T-helper 2 cell (primary cell): Measurements from ENCODE around the gene MFAP3L.
A peak's percentile ranks its signal among the peaks of the same experiment; 100 is the strongest.
"Not testable (repeated sequence)": the region's sequence is repeated elsewhere in the genome, so short reads cannot be mapped to it uniquely, and the experiment has no call there.

Experiments used
- DNase-seq, 5 experiments: peaks; one replicate each; pipeline versions ENCODE4 v3.0.0 to v3.0.0-alpha.2; 2012 to 2022

The MFAP3L gene

DNA sequence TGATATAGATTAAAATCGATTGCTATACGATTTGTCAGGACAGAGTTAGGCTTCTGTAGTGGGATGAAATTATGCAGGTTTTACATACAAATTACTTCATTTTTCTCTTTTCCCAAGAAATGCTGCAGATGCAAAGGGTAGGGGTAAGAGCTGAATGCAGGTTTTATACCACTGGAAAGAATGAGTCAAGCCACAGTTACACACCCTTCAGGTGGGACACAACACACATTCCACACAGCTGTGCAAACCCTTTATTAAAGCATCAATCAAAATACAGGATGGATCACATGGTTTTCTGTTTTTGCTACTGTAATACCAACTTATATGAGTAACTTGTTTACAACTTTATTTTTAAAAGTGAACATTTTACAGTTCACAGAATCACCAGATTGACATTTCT is 39.8 kb downstream of the MFAP3L start:
- DNase-seq: no peak

DNA sequence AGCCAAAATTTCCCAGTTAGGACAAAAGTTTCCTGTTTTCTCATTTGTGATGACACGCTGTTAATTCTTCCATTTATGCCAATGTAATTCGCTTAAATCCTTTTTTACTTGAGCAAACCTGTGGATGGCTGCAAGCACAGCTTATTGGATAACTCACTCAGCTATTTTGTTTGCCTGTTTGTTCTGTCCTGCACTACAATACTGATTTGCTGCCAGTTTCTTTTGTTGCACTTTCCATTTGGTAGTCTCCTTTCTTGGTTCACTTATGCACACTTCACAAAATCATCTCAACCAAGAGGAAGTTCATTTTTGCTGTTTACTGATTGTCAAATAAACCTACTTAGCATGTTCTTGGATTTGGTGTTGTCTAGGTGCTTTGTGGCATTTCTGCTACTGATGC is 40.3 kb downstream of the MFAP3L start:
- no peak for DNase-seq

- DNase-seq: no peak
Measured at GRCh38 chr4:169984745-169985144, 41.5 kb downstream of the MFAP3L start.

- DNase-seq: no peak
Measured at GRCh38 chr4:169984173-169984572, 42.0 kb downstream of the MFAP3L start.

GRCh38 chr4:169976951-169977350 is 49.2 kb downstream of the MFAP3L start:
- no peak for DNase-seq

DNA sequence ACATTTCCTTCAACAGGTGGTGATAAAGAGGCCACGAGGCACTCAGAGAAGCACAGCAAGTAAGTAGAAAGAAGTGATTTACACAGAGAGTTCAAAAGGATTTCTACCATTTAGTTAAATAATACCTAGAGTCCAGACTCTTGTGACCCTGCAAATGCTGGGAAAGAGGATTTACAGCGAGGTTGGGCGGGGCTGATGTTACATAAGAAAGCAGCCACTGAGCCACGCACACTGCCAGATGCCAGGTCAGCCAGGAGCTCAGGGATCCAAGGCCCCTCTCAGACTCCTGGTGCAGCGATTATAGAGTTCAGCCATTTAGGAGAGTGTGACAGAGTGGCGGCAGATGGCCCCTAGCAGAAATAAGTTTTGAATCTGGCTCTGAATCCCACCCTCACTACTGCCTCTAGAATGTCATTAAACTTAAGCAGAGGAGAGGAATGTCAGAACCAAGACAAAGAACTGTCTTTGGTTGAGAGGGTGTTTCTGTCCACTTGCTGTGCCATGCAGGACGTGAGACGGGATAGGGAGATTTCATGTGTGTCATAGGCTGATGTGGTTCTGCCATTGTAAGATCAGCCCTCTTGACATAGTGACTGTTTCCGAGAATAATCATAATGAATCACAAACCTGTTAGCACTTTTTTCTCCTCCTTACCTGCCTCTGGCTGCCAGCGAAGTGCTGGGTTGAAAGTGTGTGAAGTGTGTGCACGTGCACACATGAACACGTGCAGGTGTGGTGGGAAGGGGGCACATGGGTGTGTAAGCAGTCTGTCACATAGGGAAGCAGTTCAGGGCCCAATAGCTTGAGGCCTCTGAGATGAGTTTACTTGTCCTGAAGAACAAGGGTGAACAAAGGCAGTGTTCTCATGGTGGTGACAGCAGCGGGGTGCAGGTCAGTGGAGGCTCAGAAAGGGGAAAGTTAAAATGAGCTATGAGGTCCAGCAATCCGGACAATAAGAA is 50.1 kb downstream of the MFAP3L start:
- no peak for DNase-seq

- DNase-seq: no peak
Measured at GRCh38 chr4:169975131-169975837, 50.9 kb downstream of the MFAP3L start.

DNA sequence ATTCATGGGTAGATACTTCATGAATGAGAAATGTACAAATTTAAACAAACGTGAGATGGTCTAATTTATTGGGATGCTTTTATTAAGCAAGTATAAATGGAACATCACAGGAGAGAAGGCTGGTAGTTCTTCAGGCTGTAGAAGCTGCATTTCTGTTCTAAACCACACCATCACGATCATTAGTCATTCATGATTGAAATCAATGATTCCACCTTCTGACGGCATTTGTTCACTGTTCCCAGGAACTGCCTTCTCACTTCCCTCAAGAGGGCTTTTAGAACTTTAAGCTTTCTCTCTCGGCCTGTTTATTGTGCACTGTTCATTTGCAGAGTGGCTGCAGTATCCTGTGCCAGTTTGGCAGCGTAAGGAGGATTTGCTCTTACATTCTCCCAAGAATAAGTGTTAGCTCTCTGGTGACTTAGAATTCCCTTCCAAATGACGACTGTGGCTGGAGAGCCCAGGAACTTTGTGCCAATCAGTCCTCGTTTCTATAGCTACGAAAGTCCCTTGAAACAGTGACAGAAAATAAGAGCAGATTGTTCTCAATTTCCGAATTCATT is 54.7 kb downstream of the MFAP3L start:
- DNase-seq: no peak

- peak in 1 of 5 experiments; percentile 18 for DNase-seq
Measured at GRCh38 chr4:169968999-169969398, 57.2 kb downstream of the MFAP3L start.

DNA sequence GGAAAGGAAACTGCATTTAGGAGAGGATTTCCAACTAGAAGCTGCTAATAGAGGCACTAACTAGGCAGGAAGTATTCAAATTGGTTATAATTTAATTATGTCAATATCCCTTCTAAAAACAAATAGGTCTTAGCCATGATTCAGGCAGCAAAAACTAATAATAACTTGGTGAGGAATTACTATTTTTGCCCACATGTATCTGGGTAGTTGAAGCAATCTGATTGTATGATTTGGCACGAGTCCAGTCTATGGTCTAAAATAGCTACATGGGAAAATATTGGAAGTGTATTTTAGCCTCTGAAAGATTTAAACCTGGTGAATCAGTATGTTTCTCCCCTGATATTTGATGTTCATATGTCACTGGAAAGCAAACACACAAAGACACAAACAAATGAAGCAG is 62.2 kb downstream of the MFAP3L start:
- no peak for DNase-seq

- no peak for DNase-seq
Measured at GRCh38 chr4:169959254-169959653, 66.9 kb downstream of the MFAP3L start.

DNA sequence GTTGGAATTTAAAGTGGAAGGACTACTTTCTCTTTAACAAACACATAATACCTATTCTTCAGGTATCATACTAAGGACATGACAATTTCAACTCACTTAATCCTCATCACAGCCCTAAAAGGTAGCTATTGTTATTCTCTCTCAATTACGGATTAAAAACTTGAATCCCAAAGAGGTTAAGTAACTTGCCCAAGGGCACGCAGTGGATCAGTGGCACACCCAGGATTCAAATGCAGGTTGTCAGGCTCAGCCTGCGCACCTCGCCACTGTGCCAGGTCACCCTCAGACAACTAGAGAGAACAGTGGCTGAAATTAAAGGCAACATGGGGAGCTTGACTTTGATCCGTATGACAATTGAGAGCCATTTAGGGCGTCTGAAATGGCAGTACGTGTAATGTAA is 67.6 kb downstream of the MFAP3L start:
- no peak for DNase-seq

DNA sequence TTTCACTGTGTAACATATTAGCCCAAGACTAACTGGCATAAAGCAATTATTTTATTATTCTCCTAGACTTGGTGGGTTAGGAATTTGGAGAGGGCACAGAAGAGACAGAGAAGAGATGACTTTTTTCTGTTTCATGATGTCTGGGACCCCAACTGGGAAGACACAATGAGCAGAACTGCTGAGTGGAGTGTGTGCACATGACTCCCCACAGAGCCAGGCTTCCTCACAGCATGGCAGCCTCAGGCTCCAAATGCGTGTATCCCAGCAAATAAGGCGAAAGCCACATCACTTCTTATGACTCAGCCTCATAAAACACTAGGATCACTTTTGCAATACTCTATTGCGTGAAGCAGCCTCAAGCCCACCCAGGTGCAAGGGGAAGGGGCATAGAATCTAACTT is 68.4 kb downstream of the MFAP3L start:
- no peak for DNase-seq

- no peak for DNase-seq
Measured at GRCh38 chr4:169956091-169956843, 69.9 kb downstream of the MFAP3L start.

DNA sequence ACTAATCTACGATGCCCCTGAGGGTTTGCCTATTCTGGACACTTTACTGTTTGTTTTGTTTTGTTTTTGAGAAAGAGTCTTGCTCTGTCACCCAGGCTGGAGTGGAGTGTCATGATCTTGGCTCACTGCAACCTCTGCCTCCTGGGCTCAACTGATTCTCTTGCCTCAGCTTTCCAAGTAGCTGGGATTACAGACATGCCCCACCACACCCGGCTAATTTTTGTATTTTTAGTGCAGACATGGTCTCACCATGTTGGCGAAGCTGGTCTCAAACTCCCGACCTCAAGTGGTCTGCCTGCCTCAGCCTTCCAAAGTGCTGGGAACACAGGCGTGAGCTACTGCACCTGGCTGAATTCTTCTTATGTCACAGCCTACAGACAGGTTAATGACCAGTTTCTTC is 70.7 kb downstream of the MFAP3L start:
- no peak for DNase-seq

DNA sequence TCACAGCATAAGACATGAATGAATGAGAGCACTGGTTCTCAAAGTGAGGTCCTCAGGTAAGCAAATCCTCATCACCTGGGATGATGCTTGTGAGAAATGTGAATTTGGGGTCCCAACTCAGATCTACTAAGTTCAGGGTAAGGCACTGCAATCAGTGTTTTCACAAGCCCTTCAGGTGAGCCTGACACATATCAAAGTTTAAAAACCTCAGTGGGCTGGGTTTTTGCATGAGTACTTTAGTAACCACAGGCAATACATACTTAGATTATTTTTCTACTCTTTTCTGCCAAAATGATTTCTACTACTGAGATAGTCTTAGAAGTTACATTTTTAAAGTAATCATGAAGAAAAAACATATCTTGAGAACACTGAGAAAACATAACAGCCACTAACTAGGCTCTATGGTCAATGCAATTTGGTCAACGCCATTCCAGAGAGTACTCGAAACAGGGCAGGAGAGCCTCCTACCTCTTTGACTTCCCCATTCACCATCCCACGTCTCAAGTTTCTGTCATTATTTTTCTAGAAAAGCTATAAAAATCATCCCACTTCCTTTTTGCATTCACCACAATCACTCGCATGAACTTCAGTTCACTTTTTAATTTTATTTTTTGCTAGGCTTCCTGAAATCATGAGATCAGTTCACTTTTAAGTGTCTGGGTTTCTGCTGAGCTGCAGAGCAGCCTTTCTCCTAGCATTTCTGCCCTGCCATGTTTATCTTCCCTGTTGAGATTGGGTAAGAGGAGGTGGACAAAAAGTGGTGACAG is 73.8 kb downstream of the MFAP3L start:
- no peak for DNase-seq

DNA sequence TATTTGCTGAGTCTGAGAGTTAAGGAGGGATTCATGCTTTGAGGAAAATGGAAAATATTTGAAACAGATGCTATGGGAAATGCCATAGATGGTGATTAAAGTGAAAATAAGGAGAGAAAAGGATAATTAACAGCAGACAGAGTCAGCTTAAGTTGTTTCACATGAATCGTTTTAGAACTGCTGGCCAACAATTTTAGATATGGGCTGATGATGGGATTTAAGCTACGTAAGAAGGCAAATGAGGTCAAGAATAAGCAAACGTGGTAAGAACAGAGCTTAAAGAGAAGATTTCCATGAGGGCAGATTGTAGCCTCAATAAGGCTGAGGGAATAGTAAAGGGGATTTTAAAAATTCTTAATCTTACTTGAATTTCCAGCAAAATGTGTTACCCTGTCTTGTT is 77.9 kb downstream of the MFAP3L start:
- DNase-seq: no peak

DNA sequence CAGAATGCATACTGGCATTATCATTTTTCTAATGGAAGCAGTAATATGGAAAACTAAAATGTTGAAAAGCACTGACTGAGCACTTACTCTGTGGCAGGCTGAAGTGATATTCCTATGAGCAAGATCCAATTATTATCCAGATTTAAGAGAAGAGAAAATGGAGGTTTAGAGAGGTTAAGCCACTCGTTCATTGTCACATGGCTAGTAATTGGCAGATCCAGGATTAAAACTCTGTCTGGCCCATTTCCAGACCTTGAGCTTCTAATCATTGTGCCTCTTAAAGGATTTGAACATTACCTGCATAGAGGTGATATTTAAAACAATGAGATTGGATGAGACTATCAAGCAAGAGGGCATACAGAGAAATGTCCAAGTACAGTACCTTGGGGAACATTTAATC is 80.6 kb downstream of the MFAP3L start:
- DNase-seq: no peak

GRCh38 chr4:169943601-169944000 is 82.6 kb downstream of the MFAP3L start:
- not testable (repeated sequence) for DNase-seq

DNA sequence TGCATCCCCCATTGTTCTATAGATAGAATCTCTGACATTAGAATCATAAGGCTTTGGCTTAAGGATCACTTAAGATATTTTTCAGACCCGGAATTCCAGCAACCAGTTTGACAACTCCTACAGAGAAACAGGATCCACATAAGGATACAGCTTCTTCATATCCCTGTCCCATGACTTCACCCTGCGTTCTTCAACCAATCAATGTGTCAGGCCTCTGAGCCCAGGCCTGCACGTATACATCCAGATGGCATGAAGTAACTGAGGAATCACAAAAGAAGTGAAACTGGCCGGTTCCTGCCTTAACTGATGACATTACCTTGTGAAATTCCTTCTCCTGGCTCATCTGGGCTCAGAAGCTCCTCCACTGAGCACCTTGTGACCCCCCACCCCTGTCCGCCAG is 85.1 kb downstream of the MFAP3L start:
- DNase-seq: no peak

DNA sequence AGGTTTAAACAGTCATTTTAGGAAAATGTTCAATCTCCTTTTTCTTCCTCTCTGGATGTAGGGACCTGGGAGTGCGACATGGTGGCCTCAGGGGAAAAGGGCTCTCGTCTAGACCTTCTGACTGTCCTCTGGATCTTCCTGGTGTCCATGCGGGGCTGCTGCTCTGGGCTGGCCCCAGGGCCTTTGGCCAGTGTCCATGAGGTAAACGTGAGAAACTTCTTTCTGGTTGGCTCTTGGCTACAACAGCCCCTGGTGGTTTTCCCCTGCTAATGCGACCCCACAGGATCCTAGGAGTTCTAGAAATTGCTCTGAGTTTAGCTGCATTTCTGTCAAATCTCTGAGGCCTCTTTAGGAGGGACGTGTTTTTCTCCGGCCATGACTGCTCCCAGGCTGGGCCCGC is 85.7 kb downstream of the MFAP3L start:
- DNase-seq: no peak
